Measurements from ENCODE around the gene TRIM71.

TRIM71 gene

DNA sequence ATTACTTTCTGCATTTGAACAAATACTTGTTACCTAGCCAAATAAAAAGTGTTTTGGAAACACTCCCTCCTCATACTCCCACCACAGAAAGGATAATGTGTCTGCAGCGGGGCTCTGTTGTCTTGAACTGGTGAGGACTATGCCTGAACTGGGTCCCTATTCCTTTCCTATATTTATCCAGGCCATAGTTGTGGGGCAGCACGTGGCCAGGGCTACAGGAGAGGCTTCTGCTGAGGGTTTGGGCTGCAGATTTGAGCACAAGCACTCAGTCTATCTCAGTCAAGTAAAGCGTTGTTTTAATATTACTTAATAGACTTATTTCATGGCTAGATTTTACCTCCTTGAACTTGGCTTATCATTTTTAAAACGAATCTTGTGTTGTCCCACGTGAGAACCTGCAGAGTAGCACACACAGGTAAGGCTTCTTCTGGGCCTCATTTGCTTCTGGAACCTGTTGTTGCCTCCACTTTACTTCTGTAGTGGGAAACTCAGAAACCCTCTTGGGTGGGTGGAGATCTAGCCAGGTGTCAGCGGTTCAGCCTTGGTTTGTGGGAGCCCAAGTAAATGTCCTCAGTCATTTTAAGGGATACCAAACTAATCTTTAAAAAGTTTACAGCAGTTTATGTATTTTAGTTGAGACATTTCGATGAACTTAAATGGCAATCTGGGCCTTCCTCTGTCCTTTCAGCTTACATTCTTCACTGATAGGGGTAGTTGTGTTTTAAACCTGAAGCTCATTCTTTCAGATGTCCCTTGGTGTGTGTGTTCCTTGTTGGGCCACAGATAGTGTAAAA, 51.1 kb downstream of the TRIM71 start:
- Histone ChIP-seq H3K9me2 (replicated peaks; ENCODE audit: control insufficient read depth, low read length) (no peaks in the 10 kb centered on the region), H3K36me3 (ENCODE audit: control insufficient read depth, low read length) (no peaks in the 10 kb centered on the region), H3K4me3 (ENCODE audit: low read length) (no peak overlapping the region), H3F3A (ENCODE audit: control insufficient read depth, insufficient read depth) (no peaks in the 10 kb centered on the region), H3K9me3 (ENCODE audit: control insufficient read depth, insufficient read depth, low read length) (no peaks in the 10 kb centered on the region), H3K79me2 (ENCODE audit: control insufficient read depth, low read length) (no peaks in the 10 kb centered on the region), H3K4me2 (ENCODE audit: low read length) (no peak overlapping the region), H3K4me1 (ENCODE audit: control insufficient read depth, low read length) (no peaks in the 10 kb centered on the region), H3K27ac (ENCODE audit: low read depth, low read length) (no peak overlapping the region), H3K27me3 (ENCODE audit: control insufficient read depth, low read length) (no peaks in the 10 kb centered on the region), H4K20me1 (ENCODE audit: control insufficient read depth, insufficient read depth, low read depth, low read length) (no peaks in the 10 kb centered on the region)
- TF ChIP-seq, protein P1, sequence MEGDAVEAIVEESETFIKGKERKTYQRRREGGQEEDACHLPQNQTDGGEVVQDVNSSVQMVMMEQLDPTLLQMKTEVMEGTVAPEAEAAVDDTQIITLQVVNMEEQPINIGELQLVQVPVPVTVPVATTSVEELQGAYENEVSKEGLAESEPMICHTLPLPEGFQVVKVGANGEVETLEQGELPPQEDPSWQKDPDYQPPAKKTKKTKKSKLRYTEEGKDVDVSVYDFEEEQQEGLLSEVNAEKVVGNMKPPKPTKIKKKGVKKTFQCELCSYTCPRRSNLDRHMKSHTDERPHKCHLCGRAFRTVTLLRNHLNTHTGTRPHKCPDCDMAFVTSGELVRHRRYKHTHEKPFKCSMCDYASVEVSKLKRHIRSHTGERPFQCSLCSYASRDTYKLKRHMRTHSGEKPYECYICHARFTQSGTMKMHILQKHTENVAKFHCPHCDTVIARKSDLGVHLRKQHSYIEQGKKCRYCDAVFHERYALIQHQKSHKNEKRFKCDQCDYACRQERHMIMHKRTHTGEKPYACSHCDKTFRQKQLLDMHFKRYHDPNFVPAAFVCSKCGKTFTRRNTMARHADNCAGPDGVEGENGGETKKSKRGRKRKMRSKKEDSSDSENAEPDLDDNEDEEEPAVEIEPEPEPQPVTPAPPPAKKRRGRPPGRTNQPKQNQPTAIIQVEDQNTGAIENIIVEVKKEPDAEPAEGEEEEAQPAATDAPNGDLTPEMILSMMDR (IDR thresholded peaks at IDR 0.05; ENCODE audit: low read depth, low read length, poor library complexity, severe bottlenecking), result no peak
- TF ChIP-seq EZH2phosphoT487 (IDR thresholded peaks at IDR 0.05; ENCODE audit: borderline replicate concordance, low read length), result no peak

- H3K4me2 ChIP-seq (ENCODE audit: low read length), result no peak overlapping the region
- H3K27me3 ChIP-seq (ENCODE audit: control insufficient read depth, low read length), result no peaks in the 10 kb centered on the region
- H3K4me1 ChIP-seq (ENCODE audit: control insufficient read depth, low read length), result no peaks in the 10 kb centered on the region
- H3K27ac ChIP-seq (ENCODE audit: low read depth, low read length), result no peak overlapping the region
- H3F3A ChIP-seq (ENCODE audit: control insufficient read depth, insufficient read depth), result no peaks in the 10 kb centered on the region
- no peaks in the 10 kb centered on the region for H3K9me2 ChIP-seq (replicated peaks; ENCODE audit: control insufficient read depth, low read length)
- no peaks in the 10 kb centered on the region for H3K9me3 ChIP-seq (ENCODE audit: control insufficient read depth, insufficient read depth, low read length)
- H3K36me3 ChIP-seq (ENCODE audit: control insufficient read depth, low read length), result no peaks in the 10 kb centered on the region
- no peak overlapping the region for H3K4me3 ChIP-seq (ENCODE audit: low read length)
- TF ChIP-seq, protein P1 (IDR thresholded peaks at IDR 0.05; ENCODE audit: low read depth, low read length, poor library complexity, severe bottlenecking), result no peak
- no peak for TF ChIP-seq EZH2phosphoT487 (IDR thresholded peaks at IDR 0.05; ENCODE audit: borderline replicate concordance, low read length)
- H4K20me1 ChIP-seq (ENCODE audit: control insufficient read depth, insufficient read depth, low read depth, low read length), result no peaks in the 10 kb centered on the region
- no peaks in the 10 kb centered on the region for H3K79me2 ChIP-seq (ENCODE audit: control insufficient read depth, low read length)
These were observed 51.8 kb downstream of the TRIM71 start for GRCh38 chr3:32869513-32870047.

DNA sequence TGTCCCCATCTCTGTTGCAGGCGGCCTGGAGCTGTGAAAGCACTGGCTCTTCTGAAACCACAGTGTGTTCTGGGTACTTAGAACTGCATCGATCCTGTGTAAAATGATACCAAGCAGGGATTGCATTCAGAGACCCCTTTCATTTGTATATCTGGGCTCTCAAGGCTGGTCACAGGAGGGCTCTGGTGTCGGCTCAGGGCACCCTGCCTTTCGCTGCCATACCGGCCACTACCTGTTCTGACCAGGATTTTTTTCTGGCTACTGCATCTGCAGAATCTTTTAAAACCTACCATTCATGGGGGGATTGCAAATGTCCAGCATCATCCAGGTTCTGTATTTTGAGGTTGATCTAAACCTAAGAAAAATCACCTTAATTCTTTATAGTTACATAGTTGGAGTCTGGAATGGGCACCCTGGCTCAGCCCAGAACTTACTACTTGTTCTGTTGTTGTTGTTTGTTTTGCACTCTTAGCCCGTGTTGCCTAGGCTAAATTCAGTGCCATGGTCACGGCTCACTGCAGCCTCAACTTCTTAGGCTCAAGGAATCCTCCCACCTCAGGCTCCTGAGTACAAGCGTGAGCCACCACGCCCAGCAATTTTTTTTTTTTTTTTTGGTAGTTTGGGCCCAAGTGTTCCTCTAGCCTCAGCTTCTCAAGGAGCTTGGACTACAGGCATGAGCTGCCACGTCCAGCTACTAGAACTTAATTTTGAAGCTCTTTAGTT, 52.7 kb downstream of the TRIM71 start:
- Histone ChIP-seq H3K27me3 (ENCODE audit: control insufficient read depth, low read length) (peaks cover 4% of the 10 kb centered on the region; the same call in 1 of the 2 replicates), H3K36me3 (ENCODE audit: control insufficient read depth, low read length) (no peaks in the 10 kb centered on the region), H3K4me2 (ENCODE audit: low read length) (no peak overlapping the region), H3K79me2 (ENCODE audit: control insufficient read depth, low read length) (no peaks in the 10 kb centered on the region), H3K9me3 (ENCODE audit: control insufficient read depth, insufficient read depth, low read length) (no peaks in the 10 kb centered on the region), H4K20me1 (ENCODE audit: control insufficient read depth, insufficient read depth, low read depth, low read length) (no peaks in the 10 kb centered on the region), H3K4me1 (ENCODE audit: control insufficient read depth, low read length) (no peaks in the 10 kb centered on the region), H3K4me3 (ENCODE audit: low read length) (no peak overlapping the region), H3K9me2 (replicated peaks; ENCODE audit: control insufficient read depth, low read length) (no peaks in the 10 kb centered on the region), H3K27ac (ENCODE audit: low read depth, low read length) (no peak overlapping the region), H3F3A (ENCODE audit: control insufficient read depth, insufficient read depth) (no peaks in the 10 kb centered on the region)
- no peak for TF ChIP-seq EZH2phosphoT487 (IDR thresholded peaks at IDR 0.05; ENCODE audit: borderline replicate concordance, low read length)
